NCI-H69 (cell line): ENCODE measurements around the gene RYR3.

ENCODE experiments used
- DNase-seq: peaks from one replicate; lab custom pipeline; 2025; lab: John Stamatoyannopoulos, UW

RYR3 gene

GRCh38 chr15:33320017-33320416 is 9.2 kb downstream of the RYR3 start:
- no peak for DNase-seq

DNA sequence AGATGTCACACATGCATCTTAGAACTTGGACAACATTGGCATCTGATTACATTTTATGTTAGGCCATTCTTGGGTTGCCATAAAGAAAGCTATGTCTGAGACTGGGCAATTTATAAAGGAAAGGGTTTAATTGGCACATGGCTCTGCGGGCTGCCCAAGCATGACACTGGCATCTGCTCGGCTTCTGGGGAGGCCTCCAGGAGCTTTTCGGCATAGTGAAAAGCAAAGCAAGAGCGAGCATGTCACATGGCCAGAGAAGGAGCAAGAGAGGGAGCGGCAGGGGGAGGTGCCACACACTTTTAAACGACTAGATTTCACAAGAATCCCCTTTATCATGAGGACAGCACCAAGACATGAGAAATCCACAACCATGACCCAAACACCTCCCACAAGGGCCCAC is 11.3 kb downstream of the RYR3 start:
- DNase-seq = no peak

GRCh38 chr15:33324609-33325008 is 13.8 kb downstream of the RYR3 start:
- DNase-seq = no peak

DNA sequence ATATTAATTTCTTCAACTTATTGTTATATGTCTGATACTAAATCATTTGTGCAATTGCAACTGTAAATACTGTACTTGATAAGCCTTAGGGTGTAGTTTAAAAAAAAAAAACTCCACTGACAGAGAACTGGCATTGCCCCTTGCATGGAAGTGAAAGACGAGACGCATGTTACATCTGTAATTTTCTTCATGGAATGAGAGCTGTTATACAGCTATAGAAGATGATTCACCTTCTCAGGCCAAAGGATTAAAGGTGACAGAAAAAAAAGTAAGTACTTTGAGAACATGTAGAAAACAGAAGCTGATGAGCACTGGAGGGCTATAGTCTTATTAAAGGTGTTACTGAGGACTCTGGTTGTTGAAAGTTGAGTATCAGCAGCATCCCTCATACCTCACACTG is 16.1 kb downstream of the RYR3 start:
- no peak for DNase-seq

- no peak for DNase-seq
Measured at GRCh38 chr15:33328106-33328505, 17.3 kb downstream of the RYR3 start.

GRCh38 chr15:33329457-33329856 is 18.7 kb downstream of the RYR3 start:
- DNase-seq = no peak

DNA sequence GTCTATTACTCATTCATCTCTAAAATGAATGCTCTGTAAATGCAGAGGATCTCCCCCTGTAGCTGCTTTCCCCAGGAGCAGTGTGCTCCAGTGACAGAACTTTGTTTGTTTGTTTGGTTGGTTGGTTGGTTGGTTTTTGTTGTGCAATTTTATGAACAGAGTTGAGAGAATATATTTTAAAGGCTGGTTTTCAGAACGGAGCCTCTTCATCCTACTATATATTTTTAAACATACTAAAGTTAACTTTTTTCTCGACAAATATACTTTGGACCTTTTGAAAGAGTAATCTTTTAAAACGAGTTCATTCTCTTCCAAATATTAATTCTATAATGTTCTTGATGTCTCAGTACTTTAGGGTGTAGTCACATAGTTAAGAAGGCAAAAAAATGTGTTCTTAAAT is 20.2 kb downstream of the RYR3 start:
- DNase-seq = no peak

DNA sequence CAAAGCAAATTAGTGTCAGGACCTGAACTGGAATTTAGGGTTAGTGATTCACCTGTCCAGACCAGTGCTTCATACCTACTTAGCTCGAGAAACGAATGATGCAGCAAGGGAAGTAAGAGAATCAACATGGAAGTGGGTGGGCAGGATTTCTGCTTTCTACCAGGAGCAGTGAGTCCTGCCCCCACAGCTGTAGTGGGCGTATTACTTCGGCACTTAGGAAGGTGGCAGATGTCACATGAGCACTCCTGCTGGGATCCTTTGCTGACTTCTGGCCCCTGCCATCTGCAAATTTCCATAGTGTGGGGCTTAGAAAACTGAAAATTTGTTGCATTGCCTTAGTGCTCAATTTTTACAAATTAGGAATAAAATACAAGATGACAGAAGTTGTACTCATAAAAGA is 31.2 kb downstream of the RYR3 start:
- peak; percentile 89 for DNase-seq

DNA sequence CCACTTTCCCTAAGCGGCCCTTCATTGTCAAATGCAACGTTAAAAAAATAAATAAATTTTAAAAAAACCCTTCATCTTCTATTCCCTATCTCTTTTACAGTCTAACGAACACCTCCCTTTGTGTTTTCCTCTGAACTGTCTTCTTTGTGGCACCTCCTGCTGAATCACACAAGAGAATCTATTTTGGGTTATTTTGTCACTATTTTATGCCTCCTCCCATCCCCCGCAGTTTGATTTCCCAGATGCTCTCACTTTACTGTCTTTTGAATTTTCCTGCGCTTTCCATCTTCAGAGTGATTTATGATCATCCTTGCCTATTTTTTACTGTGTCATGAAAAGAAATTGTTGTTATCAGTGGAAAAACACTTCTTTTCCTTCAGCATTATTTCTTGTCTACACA is 32.5 kb downstream of the RYR3 start:
- DNase-seq = no peak

GRCh38 chr15:33344111-33344510 is 33.3 kb downstream of the RYR3 start:
- DNase-seq = no peak

- DNase-seq = no peak
Measured at GRCh38 chr15:33344530-33344929, 33.8 kb downstream of the RYR3 start.

DNA sequence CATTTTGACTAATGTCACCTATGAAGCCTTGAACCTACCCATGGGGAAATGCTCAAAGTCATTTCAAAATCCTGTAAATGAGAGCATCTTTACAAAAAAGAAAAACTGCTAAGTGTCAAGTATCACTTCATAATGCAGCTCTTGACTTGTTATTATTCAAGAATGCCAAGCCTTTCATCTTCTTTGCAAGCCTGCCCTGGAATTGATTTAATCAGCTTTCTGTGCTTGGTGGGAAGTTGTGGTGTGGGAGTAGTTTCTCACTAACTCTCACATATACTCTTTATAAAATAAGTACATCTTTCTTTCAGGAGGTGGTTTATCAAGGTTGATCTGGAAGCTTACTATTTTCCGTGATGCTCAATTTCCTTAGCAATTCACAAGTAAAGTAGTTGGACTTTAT is 43.6 kb downstream of the RYR3 start:
- no peak for DNase-seq

GRCh38 chr15:33357845-33358244 is 47.1 kb downstream of the RYR3 start:
- no peak for DNase-seq

DNA sequence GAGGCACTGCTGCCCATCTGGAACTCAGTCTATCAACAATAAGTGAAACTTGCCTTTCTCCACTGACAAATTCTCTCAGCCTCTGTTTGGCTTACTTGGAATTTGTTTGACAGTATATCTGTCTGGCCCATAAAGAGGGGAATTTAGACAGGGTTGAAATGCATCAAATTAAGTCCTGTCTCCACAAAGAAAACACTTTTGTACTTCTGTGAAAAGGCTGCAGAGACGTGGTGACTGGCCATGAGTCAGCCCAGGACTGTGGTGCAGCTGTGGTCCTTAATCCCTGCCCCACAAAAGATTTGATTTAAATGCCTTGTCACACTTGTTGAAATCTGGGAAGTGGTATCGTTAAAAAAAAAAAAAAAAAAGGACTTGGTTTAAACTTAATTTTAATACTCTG is 47.5 kb downstream of the RYR3 start:
- DNase-seq = no peak

- peak; percentile 12 for DNase-seq
Measured at GRCh38 chr15:33360886-33361285, 50.1 kb downstream of the RYR3 start.

DNA sequence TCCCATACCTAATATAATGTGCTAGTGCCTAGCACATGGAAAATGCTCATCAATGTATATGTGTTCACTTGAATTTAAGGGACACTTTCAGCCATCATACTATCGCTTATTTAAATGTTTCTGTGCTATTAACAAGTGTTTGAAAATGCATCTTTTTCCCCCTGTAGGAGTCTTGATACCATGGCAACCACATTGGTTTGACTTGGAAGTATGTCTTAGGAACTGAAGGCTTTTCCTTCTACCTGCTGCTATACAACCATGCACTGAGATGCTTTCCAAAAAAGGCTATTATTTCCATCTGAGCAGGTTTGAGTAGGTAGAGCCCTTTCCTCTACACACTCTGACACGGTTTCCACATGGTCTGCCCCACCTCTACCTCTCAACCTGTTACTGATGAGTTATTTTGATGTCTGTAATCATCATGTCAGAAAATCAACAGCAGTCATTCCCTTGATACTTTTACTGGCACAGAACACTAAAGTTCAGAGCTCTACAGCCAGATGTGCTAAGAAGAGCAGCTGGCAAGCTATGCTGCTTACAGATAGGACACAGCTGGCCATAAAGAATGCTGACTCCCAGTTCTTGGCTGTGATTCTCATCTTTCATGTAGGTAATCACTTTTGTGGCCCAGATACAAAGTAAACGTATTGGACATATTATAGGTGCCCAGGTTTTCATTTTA is 59.3 kb downstream of the RYR3 start:
- DNase-seq = peak; percentile 18

- DNase-seq = no peak
Measured at GRCh38 chr15:33370623-33371020, 59.9 kb downstream of the RYR3 start.

- DNase-seq = no peak
Measured at GRCh38 chr15:33371159-33371558, 60.4 kb downstream of the RYR3 start.

- no peak for DNase-seq
Measured at GRCh38 chr15:33374226-33374914, 63.6 kb downstream of the RYR3 start.

DNA sequence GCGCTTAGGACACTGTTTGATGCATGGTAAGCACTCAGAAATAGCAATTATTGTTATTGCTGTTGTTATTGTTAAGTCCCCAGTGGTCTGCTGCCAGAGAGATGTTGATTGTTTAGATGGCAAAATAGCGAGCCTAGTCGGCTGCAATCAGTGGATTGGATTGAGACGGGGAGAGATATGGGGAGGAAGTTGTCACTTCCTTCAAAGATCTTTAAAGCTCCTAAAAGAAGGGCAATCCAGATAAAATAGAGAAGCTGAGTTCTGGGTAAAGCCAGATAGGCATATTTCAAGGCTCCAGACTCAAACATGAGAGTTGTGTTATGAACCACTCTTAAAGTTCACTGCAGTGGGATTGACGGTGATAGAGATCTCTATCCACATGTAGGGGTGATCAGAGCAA is 64.5 kb downstream of the RYR3 start:
- DNase-seq = no peak

DNA sequence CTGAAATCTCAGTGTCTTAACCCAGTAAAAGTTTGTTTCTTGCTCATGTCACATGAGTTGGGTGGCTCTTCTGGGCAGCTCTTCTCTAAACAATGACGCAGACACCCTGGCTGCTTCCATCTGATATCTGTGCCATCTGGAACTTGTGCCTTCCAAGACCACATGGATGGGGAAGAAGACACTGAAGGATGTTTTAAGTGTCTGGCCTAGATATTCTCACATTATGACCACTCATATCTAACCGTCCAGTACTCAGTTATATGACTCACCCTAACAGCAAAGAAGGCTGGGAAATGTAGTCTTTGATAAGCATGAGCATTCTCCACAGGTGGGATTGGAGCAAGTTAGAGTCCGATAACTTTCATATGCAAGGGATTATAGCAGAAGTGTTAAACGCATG is 66.4 kb downstream of the RYR3 start:
- no peak for DNase-seq

DNA sequence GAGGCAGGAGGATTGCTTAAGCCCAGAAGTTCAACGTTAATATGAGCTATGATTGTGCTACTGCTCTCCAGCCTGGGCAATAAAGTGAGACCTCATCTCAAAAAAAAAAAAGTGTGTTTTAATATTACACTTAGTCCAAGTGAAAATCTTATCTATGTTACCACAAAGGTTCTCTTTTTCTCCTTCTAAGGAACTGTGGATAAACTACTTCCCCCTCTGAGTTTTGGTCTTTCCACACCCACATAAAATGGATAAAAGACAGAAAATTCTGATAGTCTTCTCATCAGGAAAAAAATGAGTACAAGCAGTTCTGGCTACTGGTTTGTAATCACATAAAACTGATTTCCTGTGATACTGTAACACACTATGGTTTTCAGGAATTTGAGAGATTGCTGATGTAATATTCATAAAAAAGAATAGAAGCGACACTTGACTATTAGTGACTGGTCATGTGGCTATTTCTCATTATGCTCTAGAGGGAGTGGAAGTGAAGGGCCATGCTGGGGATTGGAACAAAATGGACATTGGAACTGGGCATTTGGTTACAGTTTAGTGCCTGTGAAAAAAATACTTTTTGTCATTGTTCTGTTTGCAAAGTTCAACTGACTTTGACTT is 68.2 kb downstream of the RYR3 start:
- DNase-seq = no peak

DNA sequence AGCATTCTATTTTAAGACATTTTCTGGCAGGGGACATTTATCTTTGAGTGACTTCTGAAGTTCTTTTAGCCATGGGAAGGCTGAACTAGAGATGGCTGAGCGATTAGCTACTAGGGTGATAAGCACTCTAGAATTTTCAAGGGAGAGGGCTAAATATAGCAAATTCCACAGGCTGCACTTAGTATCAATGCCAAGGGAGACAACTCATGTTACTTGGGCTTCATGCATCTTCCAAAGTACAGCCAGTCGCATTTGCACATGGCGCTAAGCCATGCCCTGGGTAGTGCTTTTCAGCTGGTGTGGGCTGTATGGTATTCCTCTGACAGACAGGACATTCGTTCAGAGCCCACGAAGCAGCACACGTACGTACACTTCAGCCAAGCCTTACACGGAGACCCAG is 69.6 kb downstream of the RYR3 start:
- no peak for DNase-seq

GRCh38 chr15:33382491-33382890 is 71.7 kb downstream of the RYR3 start:
- no peak for DNase-seq
